T-cell (primary cell): ENCODE measurements around the gene LRP10. TPM values are rescaled to one million over a fixed set of nuclear protein-coding genes. Genes with fewer than 3 reads are reported as not detected.

ENCODE experiments used
- ATAC-seq, 4 experiments: fragments of 200-7000 bp in 3 of 4; fragments of 150-1000 bp in 1 of 4; cut with Tn5 transposase; replicated peaks in 1 of 4; 1 replicate in 3 of 4; 2 replicates in 1 of 4; pipeline ENCODE4 v1.10.0; 2021; ENCODE audit warnings: moderate library complexity in 3 of 4, mild to moderate bottlenecking in 2 of 4, moderate number of reproducible peaks in 1 of 4
- CTCF ChIA-PET, 2 donors: fragments of 300-600 bp; sonication (Branson Sonifier 250); formaldehyde crosslinking; loops; one replicate each; lab custom pipeline; 2022; ENCODE audit warnings: antibody characterized with exemption in 2 of 2; lab: Charles Lee
- POLR2A ChIA-PET, 2 donors: fragments of 300-600 bp; sonication (Branson Sonifier 250); formaldehyde crosslinking; loops; one replicate each; lab custom pipeline; 2022; ENCODE audit warnings: antibody characterized with exemption in 2 of 2; lab: Charles Lee
- DNase-seq, 35 experiments: peaks; one replicate each; pipeline versions ENCODE4 v3.0.0 to v3.0.0-alpha.2; 2013 to 2023
- H3K27ac ChIP-seq: one replicate; pipeline ENCODE4 v1.5.1; 2013; ENCODE audit warnings: low read length
- H3K27me3 ChIP-seq, 2 experiments: replicated peaks in 1 of 2; 1 replicate in 1 of 2; 2 replicates in 1 of 2; pipeline versions ENCODE4 v1.6.1 to v1.7.0; 2013; ENCODE audit warnings: low read length in 1 of 2, mixed read lengths in 1 of 2; ENCODE audit not compliant: control insufficient read depth in 2 of 2, insufficient read depth in 2 of 2; ENCODE audit errors: extremely low read depth in 1 of 2
- H3K36me3 ChIP-seq, 2 donors: 1 replicate in 1 of 2; 2 replicates in 1 of 2; pipeline versions ENCODE4 v1.6.1 to v1.7.0; 2013; ENCODE audit warnings: low read length in 1 of 2; ENCODE audit not compliant: control insufficient read depth in 2 of 2, insufficient read depth in 1 of 2; ENCODE audit errors: extremely low read depth in 1 of 2
- H3K4me1 ChIP-seq, 2 experiments: 1 replicate in 1 of 2; 2 replicates in 1 of 2; pipeline versions ENCODE4 v1.6.1 to v1.7.0; 2013; ENCODE audit warnings: low read length in 2 of 2, mixed read lengths in 1 of 2; ENCODE audit not compliant: insufficient read depth in 2 of 2, control insufficient read depth in 1 of 2; ENCODE audit errors: extremely low read depth in 1 of 2
- H3K4me3 ChIP-seq, 2 donors: 1 replicate in 1 of 2; 2 replicates in 1 of 2; pipeline versions ENCODE4 v1.5.1 to v1.7.0; 2013; ENCODE audit warnings: mild to moderate bottlenecking in 2 of 2, low read length in 1 of 2, moderate library complexity in 1 of 2; ENCODE audit not compliant: control insufficient read depth in 1 of 2; ENCODE audit errors: extremely low read depth in 1 of 2
- H3K9me3 ChIP-seq: 2 replicates; pipeline ENCODE4 v1.7.0; 2013
- H3K27ac Mint-ChIP-seq, 2 donors: one replicate each; pipeline ENCODE4 v1.8.0; 2020 to 2021; ENCODE audit warnings: mild to moderate bottlenecking in 2 of 2, mixed read lengths in 2 of 2
- H3K27me3 Mint-ChIP-seq, 2 donors: one replicate each; pipeline ENCODE4 v1.8.0; 2021 to 2022; ENCODE audit warnings: mixed read lengths in 2 of 2
- H3K36me3 Mint-ChIP-seq: one replicate; pipeline ENCODE4 v1.8.0; 2021; ENCODE audit warnings: mixed read lengths
- H3K4me1 Mint-ChIP-seq, 3 donors: one replicate each; pipeline ENCODE4 v1.8.0; 2020 to 2022; ENCODE audit warnings: mixed read lengths in 3 of 3, mild to moderate bottlenecking in 1 of 3
- H3K4me3 Mint-ChIP-seq, 3 donors: one replicate each; pipeline ENCODE4 v1.8.0; 2020 to 2022; ENCODE audit warnings: mild to moderate bottlenecking in 3 of 3, mixed read lengths in 3 of 3, moderate library complexity in 3 of 3
- H3K9me3 Mint-ChIP-seq, 3 donors: one replicate each; pipeline ENCODE4 v1.8.0; 2020 to 2022; ENCODE audit warnings: mixed read lengths in 3 of 3
- WGBS: methylation state at CpG from one replicate; pipeline ENCODE4 v1.1.5; 2013; ENCODE audit warnings: missing lambda C conversion rate; ENCODE audit not compliant: insufficient coverage; 5-methylcytosine and 5-hydroxymethylcytosine counted together
- total RNA-seq, 35 experiments: library from RNA in 6 of 35; stranded (reverse) in 6 of 35; fragments of 120-200 nt in 1 of 35; gene quantifications; one replicate each; pipeline versions ENCODE4 v1.2.1 to v1.2.4 and lab custom pipeline; 2013 to 2026

The LRP10 gene
- total RNA-seq, 5 donors from 2014 or later (not counting 1 experiment from before 2014, with no cell fraction given) = 67.0 to 103 (median 89.9) TPM

GRCh38 chr14:22892488-22892887 is 20.9 kb downstream of the LRP10 start:
- no peaks in the 10 kb centered on the region for H3K27me3 ChIP-seq
- Mint-ChIP-seq H3K36me3 (peaks cover 11% of the 10 kb centered on the region), H3K27ac (no peak overlapping the region), H3K9me3 (no peaks in the 10 kb centered on the region), H3K4me3 (no peak overlapping the region), H3K4me1 (peaks cover 20 to 29% (median 25%) of the 10 kb centered on the region in 3 donors), H3K27me3 (no peaks in the 10 kb centered on the region)
- no peak overlapping the region for H3K27ac ChIP-seq
- peaks cover 17 to 27% of the 10 kb centered on the region in 2 experiments for H3K4me1 ChIP-seq
- DNase-seq = no peak
- ChIA-PET CTCF (interaction anchor here in 1 of 2 donors (0.9 kb wide), 1 partner anchor 21 kb away, joined by 3 read pairs; the partner anchor contains the start of gene LRP10), POLR2A (no interaction called here)
- H3K9me3 ChIP-seq = no peaks in the 10 kb centered on the region
- no peak for ATAC-seq
- 100% methylated on average over 2 of the region's 7 CpGs for WGBS
- no peak overlapping the region for H3K4me3 ChIP-seq
- peaks cover 0 to 3% of the 10 kb centered on the region in 2 donors for H3K36me3 ChIP-seq

GRCh38 chr14:22893706-22894105 is 22.2 kb downstream of the LRP10 start:
- no peak overlapping the region for H3K27ac Mint-ChIP-seq

GRCh38 chr14:22895402-22895801 is 23.9 kb downstream of the LRP10 start:
- no CpG with 5 or more reads among the region's 1 CpG for WGBS
- Histone ChIP-seq H3K9me3 (no peaks in the 10 kb centered on the region), H3K4me1 (peaks cover 0 to 5% of the 10 kb centered on the region in 2 experiments), H3K27me3 (no peaks in the 10 kb centered on the region), H3K27ac (no peak overlapping the region), H3K36me3 (peaks cover 2 to 3% of the 10 kb centered on the region in 2 donors), H3K4me3 (no peak overlapping the region)
- POLR2A ChIA-PET = no interaction called here
- Mint-ChIP-seq H3K27me3 (no peaks in the 10 kb centered on the region), H3K4me3 (no peak overlapping the region), H3K36me3 (peaks cover 14% of the 10 kb centered on the region), H3K9me3 (no peaks in the 10 kb centered on the region), H3K27ac (no peak overlapping the region), H3K4me1 (peaks cover 2 to 11% (median 6%) of the 10 kb centered on the region in 3 donors)
- CTCF ChIA-PET = interaction anchor here in 1 of 2 donors (1.0 to 1.8 kb wide), 2 partner anchors 24 to 325 kb away, joined by 4 to 7 read pairs; partner anchors contain the start of gene LRP10
- ATAC-seq = no peak
- no peak for DNase-seq

More at GRCh38 chr14:22893706-22894105, 22.2 kb downstream of the LRP10 start:
- H3K36me3 Mint-ChIP-seq = peaks cover 11% of the 10 kb centered on the region
- Histone ChIP-seq H3K36me3 (peaks cover 0 to 3% of the 10 kb centered on the region in 2 donors), H3K4me3 (no peak overlapping the region), H3K27ac (no peak overlapping the region), H3K9me3 (no peaks in the 10 kb centered on the region), H3K4me1 (peaks cover 7 to 15% of the 10 kb centered on the region in 2 experiments), H3K27me3 (no peaks in the 10 kb centered on the region)
- H3K9me3 Mint-ChIP-seq = no peaks in the 10 kb centered on the region
- DNase-seq (no peak), ATAC-seq (no peak)
- ChIA-PET POLR2A (no interaction called here), CTCF (interaction anchor here (0.5 to 0.7 kb wide), 2 partner anchors 177 to 188 kb away, joined by 3 read pairs; no protein-coding TSS in a partner anchor)
- H3K4me1 Mint-ChIP-seq = peaks cover 9 to 19% (median 14%) of the 10 kb centered on the region in 3 donors
- no peak overlapping the region for H3K4me3 Mint-ChIP-seq
- 80% methylated on average over 1 of the region's 4 CpGs for WGBS
- H3K27me3 Mint-ChIP-seq = no peaks in the 10 kb centered on the region

GRCh38 chr14:22896356-22896755 is 24.8 kb downstream of the LRP10 start:
- peaks cover 18% of the 10 kb centered on the region for H3K36me3 Mint-ChIP-seq
- Histone ChIP-seq H3K27ac (no peak overlapping the region), H3K4me3 (no peak overlapping the region), H3K9me3 (no peaks in the 10 kb centered on the region), H3K4me1 (peaks cover 2 to 10% of the 10 kb centered on the region in 2 experiments), H3K36me3 (peaks cover 6 to 11% of the 10 kb centered on the region in 2 donors), H3K27me3 (no peaks in the 10 kb centered on the region)
- H3K4me3 Mint-ChIP-seq = no peak overlapping the region
- DNase-seq (no peak), ATAC-seq (no peak)
- H3K4me1 Mint-ChIP-seq = peaks cover 8 to 12% (median 11%) of the 10 kb centered on the region in 3 donors
- no peaks in the 10 kb centered on the region for H3K27me3 Mint-ChIP-seq
- WGBS = 100% methylated on average over 4 of the region's 5 CpGs
- POLR2A ChIA-PET = interaction anchor here (0.6 to 0.9 kb wide), 3 partner anchors 14 to 38 kb away, joined by 3 read pairs; no protein-coding TSS in a partner anchor
- CTCF ChIA-PET = interaction anchor here (0.8 to 2.0 kb wide), 5 partner anchors 10 to 1419 kb away, joined by 3 to 7 read pairs (median 4); partner anchors contain the start of gene LRP10 (in 1 of the 2)
- no peaks in the 10 kb centered on the region for H3K9me3 Mint-ChIP-seq
- H3K27ac Mint-ChIP-seq = peak overlapping the region; percentile 11 to 45

GRCh38 chr14:22896760-22897159 is 25.2 kb downstream of the LRP10 start:
- H3K36me3 ChIP-seq = peaks cover 8 to 15% of the 10 kb centered on the region in 2 donors
- POLR2A ChIA-PET = interaction anchor here (0.6 to 0.9 kb wide), 2 partner anchors 14 to 27 kb away, joined by 3 read pairs; no protein-coding TSS in a partner anchor

GRCh38 chr14:22897357-22897756 is 25.8 kb downstream of the LRP10 start:
- Histone ChIP-seq H3K9me3 (no peaks in the 10 kb centered on the region), H3K4me3 (no peak overlapping the region), H3K27ac (no peak overlapping the region), H3K4me1 (peaks cover 2 to 10% of the 10 kb centered on the region in 2 experiments), H3K27me3 (no peaks in the 10 kb centered on the region), H3K36me3 (peaks cover 8 to 21% of the 10 kb centered on the region in 2 donors)
- Mint-ChIP-seq H3K27me3 (no peaks in the 10 kb centered on the region), H3K9me3 (no peaks in the 10 kb centered on the region), H3K4me3 (no peak overlapping the region), H3K4me1 (peaks cover 8 to 11% (median 10%) of the 10 kb centered on the region in 3 donors), H3K36me3 (peaks cover 27% of the 10 kb centered on the region), H3K27ac (peak overlapping the region; percentile 43 to 52)
- no peak for DNase-seq
- no peak for ATAC-seq
- CTCF ChIA-PET = interaction anchor here in 1 of 2 donors (2.0 kb wide), 1 partner anchor 74 kb away, joined by 7 read pairs; no protein-coding TSS in a partner anchor
- POLR2A ChIA-PET = no interaction called here
- no CpG with 5 or more reads among the region's 1 CpG for WGBS

More at GRCh38 chr14:22896760-22897159, 25.2 kb downstream of the LRP10 start:
- 100% methylated on average over 2 of the region's 3 CpGs for WGBS
- Mint-ChIP-seq H3K4me3 (no peak overlapping the region), H3K27ac (peak overlapping the region; percentile 11 to 45), H3K4me1 (peaks cover 8 to 12% (median 11%) of the 10 kb centered on the region in 3 donors), H3K27me3 (no peaks in the 10 kb centered on the region), H3K9me3 (no peaks in the 10 kb centered on the region), H3K36me3 (peaks cover 22% of the 10 kb centered on the region)
- Histone ChIP-seq H3K4me3 (no peak overlapping the region), H3K9me3 (no peaks in the 10 kb centered on the region), H3K27me3 (no peaks in the 10 kb centered on the region), H3K4me1 (peaks cover 2 to 10% of the 10 kb centered on the region in 2 experiments), H3K27ac (no peak overlapping the region)
- CTCF ChIA-PET = interaction anchor here (0.8 to 2.0 kb wide), 5 partner anchors 10 to 1419 kb away, joined by 3 to 7 read pairs (median 4); partner anchors contain the start of gene LRP10 (in 1 of the 2)
- no peak for DNase-seq
- ATAC-seq = no peak
